Activated CD8-positive, alpha-beta memory T cell treated with anti-CD3 and anti-CD28 coated beads, Interleukin-2, amount 50 U/mL, for 48 hours (primary cell): Measurements from ENCODE around the gene PDLIM3.

Source experiments
- DNase-seq: peaks from one replicate; pipeline ENCODE4 v3.0.0-alpha.2; 2020

Gene PDLIM3

DNA sequence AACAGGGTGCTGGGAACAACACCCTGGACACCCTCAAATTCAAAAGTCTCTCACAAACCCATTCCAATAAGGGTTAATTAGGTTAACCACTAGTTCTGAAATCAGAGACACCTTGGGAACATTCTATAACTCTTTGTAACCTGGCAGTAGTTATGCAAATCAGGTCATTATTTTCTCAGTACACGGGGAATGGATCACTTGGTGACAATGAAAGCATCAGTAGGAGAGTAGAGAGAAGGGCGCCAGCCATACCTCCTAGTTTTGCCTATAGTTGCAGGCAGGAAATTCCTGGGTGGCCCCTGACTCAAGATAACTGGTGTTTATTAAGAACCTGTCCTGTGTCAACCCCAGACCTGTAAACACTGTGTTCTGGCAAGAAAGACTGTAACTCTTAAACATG is 66.3 kb downstream of the PDLIM3 start:
- DNase-seq = no peak

- no peak for DNase-seq
Measured at GRCh38 chr4:185467991-185468390, 67.3 kb downstream of the PDLIM3 start.

DNA sequence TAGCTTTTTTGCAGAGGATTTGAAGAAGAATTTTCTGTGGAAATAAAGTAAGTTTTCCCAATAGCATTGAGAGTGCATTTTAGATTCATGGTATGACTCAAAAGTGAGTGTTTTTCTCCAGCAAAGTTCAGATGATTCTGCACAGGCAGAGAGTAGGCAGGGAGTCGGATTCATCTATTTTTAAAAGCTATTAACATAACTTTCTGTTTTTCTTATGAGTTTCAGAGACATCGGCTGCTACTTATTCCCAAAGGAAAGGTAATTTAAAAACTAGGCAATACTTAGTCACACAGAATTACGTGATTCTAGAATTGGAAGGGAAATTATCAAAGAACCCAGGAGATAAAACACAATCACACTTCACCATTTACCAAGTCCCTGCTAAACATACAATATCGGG is 68.2 kb downstream of the PDLIM3 start:
- DNase-seq = no peak

- no peak for DNase-seq
Measured at GRCh38 chr4:185465707-185466106, 69.6 kb downstream of the PDLIM3 start.

- DNase-seq = no peak
Measured at GRCh38 chr4:185464887-185465286, 70.4 kb downstream of the PDLIM3 start.

- no peak for DNase-seq
Measured at GRCh38 chr4:185464183-185464582, 71.1 kb downstream of the PDLIM3 start.

- no peak for DNase-seq
Measured at GRCh38 chr4:185463541-185463940, 71.8 kb downstream of the PDLIM3 start.

DNA sequence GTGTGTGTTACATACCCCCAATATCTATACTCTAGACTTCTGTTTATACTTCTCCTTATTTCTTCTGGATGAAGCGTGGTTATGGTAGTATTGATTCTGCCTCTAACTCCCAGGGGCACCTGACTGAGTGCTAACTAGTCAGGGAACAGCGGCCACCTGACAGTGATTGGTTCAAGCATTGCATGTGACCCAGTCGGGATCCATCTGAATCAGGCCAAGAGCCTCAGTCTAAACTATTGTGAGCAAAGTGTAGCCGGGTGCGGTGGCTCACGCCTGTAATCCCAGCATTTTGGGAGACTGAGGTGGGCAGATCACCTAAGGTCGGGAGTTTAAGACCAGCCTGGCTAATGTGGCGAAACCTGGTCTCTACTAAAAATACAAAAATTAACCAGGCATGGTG is 73.7 kb downstream of the PDLIM3 start:
- no peak for DNase-seq

GRCh38 chr4:185457136-185457535 is 78.2 kb downstream of the PDLIM3 start:
- DNase-seq = no peak

DNA sequence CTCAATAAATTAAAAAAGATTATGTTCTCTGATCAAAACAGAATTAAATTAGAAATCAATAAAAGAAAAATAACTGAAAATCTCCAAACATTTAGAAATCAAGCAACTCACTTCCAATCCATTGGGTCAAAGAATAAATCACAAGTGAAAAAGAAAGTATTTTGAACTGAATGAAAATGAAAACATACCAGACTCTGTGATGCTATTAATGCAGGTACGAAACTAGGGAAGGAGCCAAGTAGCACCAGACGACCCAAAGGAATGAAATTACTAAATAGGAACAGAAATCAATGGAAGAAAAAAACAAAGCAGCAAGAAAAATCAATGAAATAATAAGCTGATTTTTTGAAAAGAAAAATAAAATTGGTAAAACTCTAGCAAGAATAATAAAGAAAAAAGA is 79.2 kb downstream of the PDLIM3 start:
- DNase-seq = no peak
